ENCODE data around the gene ARHGAP6. TPM values are rescaled to one million over a fixed set of nuclear protein-coding genes. Genes with fewer than 3 reads are reported as not detected.
A peak's percentile ranks its signal among the peaks of the same experiment; 100 is the strongest.

ARHGAP6 gene
- total and polyA plus RNA-seq, 2 donors from 2014 or later = 6.0 to 20.4 TPM

DNA sequence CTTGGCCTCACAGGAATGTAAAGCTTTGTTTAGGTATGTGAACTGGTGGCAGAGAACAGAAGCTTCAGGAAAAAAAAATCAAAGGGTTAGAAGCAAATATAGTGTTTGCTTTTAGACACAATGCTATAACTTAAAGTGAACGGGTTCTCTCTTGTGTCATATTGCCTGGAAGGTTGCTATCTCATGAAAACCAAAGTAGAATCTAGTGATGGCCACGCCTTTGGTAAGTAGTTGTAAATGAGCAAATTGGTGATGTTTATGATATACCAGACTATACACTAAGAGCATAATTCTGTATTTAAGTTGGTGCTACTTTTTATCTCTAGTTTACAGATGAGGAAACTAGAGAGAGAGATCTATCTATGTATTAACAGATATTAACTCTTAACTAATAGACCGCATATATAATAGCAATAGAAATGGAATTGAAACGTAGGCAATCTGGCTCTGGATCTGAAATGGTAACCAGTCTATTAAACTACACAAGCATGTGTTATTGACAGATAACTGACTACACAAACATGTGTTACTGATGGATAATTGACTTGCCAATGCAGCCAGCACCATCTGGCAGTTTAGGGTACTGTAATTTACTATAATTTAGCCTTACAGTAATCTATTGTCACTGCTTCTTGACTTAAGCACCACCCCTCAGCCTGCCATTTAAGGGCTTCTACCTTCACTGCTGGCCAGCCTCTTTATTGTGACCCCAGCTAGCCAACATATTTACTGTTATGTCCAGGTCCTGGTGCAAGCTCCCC is 513.7 kb downstream of the ARHGAP6 start:
- H3K9ac ChIP-seq (ENCODE audit: low read length in 3 of 3) = no peak overlapping the region
- intact Hi-C loops (cut with DNase I) = no loop called here
- peaks cover 1% of the 10 kb centered on the region for H3K27me3 ChIP-seq (ENCODE audit: control insufficient read depth, insufficient read depth, low read length)
- peak in 2 of 5 donors; percentile 41 to 42 for DNase-seq
- no peak for FAIRE-seq
- H3K9me3 ChIP-seq (ENCODE audit: control insufficient read depth in 2 of 3, insufficient read depth in 1 of 3, low read length in 3 of 3) = no peaks in the 10 kb centered on the region
- TF ChIP-seq, protein P1, sequence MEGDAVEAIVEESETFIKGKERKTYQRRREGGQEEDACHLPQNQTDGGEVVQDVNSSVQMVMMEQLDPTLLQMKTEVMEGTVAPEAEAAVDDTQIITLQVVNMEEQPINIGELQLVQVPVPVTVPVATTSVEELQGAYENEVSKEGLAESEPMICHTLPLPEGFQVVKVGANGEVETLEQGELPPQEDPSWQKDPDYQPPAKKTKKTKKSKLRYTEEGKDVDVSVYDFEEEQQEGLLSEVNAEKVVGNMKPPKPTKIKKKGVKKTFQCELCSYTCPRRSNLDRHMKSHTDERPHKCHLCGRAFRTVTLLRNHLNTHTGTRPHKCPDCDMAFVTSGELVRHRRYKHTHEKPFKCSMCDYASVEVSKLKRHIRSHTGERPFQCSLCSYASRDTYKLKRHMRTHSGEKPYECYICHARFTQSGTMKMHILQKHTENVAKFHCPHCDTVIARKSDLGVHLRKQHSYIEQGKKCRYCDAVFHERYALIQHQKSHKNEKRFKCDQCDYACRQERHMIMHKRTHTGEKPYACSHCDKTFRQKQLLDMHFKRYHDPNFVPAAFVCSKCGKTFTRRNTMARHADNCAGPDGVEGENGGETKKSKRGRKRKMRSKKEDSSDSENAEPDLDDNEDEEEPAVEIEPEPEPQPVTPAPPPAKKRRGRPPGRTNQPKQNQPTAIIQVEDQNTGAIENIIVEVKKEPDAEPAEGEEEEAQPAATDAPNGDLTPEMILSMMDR (IDR thresholded peaks at IDR 0.05; ENCODE audit: borderline replicate concordance, extremely low read depth, insufficient read depth) = no peak
- no peak overlapping the region for H3K4me3 ChIP-seq (ENCODE audit: low read length in 3 of 3)
- H3K36me3 ChIP-seq (ENCODE audit: control insufficient read depth in 2 of 3, insufficient read depth in 3 of 3, low read length in 3 of 3) = no peaks in the 10 kb centered on the region
- no peaks in the 10 kb centered on the region for H3K4me1 ChIP-seq (ENCODE audit: control insufficient read depth in 2 of 3, insufficient read depth in 2 of 3, low read depth in 1 of 3, low read length in 3 of 3)
- no peak overlapping the region for H3K27ac ChIP-seq (ENCODE audit: low read depth in 2 of 2, low read length in 2 of 2)

DNA sequence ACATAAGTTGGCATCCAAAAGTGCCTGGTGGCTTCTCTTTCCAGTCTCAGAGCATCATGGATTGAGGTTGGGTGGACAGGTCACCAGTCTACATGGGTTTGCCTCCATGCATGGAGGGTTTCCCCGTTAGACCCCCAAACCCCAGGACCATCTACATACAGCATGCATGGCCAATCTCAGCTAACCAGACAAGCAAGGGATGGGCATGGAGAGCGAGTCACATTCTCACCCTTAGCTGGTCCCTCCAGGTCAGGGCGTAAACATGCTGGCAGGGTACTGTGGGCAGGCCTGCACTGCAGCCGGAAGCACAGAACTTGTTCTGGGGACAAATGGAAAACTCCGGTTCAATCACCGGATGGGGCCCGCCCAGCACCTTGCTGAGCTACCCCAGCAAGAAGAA is 517.3 kb downstream of the ARHGAP6 start:
- Histone ChIP-seq H3K9ac (ENCODE audit: low read length in 3 of 3) (no peak overlapping the region), H3K9me3 (ENCODE audit: control insufficient read depth in 2 of 3, insufficient read depth in 1 of 3, low read length in 3 of 3) (no peaks in the 10 kb centered on the region), H3K36me3 (ENCODE audit: control insufficient read depth in 2 of 3, insufficient read depth in 3 of 3, low read length in 3 of 3) (no peaks in the 10 kb centered on the region), H3K4me1 (ENCODE audit: control insufficient read depth in 2 of 3, insufficient read depth in 2 of 3, low read depth in 1 of 3, low read length in 3 of 3) (no peaks in the 10 kb centered on the region), H3K27me3 (ENCODE audit: control insufficient read depth, insufficient read depth, low read length) (no peaks in the 10 kb centered on the region), H3K27ac (ENCODE audit: low read depth in 2 of 2, low read length in 2 of 2) (no peak overlapping the region), H3K4me3 (ENCODE audit: low read length in 3 of 3) (no peak overlapping the region)
- DNase-seq (no peak), FAIRE-seq (no peak)
- TF ChIP-seq, protein P1 (IDR thresholded peaks at IDR 0.05; ENCODE audit: borderline replicate concordance, extremely low read depth, insufficient read depth) = no peak
- intact Hi-C loops (cut with DNase I) = loop anchor here (10.0 kb wide), 1 partner anchor 386 kb away; no protein-coding TSS in a partner anchor

DNA sequence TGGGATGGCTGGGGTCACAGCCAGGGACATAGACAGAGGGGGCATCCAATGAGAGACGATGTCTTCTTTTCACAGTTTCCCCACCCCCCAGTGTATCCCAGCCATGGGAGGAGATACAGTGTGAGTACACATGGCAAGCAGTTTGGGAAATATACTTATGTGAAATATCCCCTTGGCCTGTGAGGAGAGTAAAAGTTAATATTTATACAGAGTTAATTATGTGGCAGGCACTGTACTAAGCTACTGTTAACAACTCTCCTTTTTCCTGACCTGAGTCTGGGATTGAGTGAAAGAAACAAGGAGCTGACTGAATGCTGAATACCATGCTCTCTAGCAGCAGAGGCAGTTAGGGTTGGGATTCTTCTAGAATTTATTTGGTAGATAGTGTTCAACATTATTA is 519.3 kb downstream of the ARHGAP6 start:
- intact Hi-C loops (cut with DNase I) = loop anchor here (10.0 kb wide), 1 partner anchor 388 kb away; no protein-coding TSS in a partner anchor
- TF ChIP-seq, protein P1 (IDR thresholded peaks at IDR 0.05; ENCODE audit: borderline replicate concordance, extremely low read depth, insufficient read depth) = no peak
- no peak overlapping the region for H3K27ac ChIP-seq (ENCODE audit: low read depth in 2 of 2, low read length in 2 of 2)
- no peaks in the 10 kb centered on the region for H3K27me3 ChIP-seq (ENCODE audit: control insufficient read depth, insufficient read depth, low read length)
- H3K4me3 ChIP-seq (ENCODE audit: low read length in 3 of 3) = no peak overlapping the region
- no peaks in the 10 kb centered on the region for H3K36me3 ChIP-seq (ENCODE audit: control insufficient read depth in 2 of 3, insufficient read depth in 3 of 3, low read length in 3 of 3)
- no peak overlapping the region for H3K9ac ChIP-seq (ENCODE audit: low read length in 3 of 3)
- DNase-seq = peak in 1 of 5 donors; percentile 12
- FAIRE-seq = no peak
- no peaks in the 10 kb centered on the region for H3K4me1 ChIP-seq (ENCODE audit: control insufficient read depth in 2 of 3, insufficient read depth in 2 of 3, low read depth in 1 of 3, low read length in 3 of 3)
- no peaks in the 10 kb centered on the region for H3K9me3 ChIP-seq (ENCODE audit: control insufficient read depth in 2 of 3, insufficient read depth in 1 of 3, low read length in 3 of 3)

All from kidney (tissue), 14 donors.